ENCODE measurements around the gene GLYR1.

DNA sequence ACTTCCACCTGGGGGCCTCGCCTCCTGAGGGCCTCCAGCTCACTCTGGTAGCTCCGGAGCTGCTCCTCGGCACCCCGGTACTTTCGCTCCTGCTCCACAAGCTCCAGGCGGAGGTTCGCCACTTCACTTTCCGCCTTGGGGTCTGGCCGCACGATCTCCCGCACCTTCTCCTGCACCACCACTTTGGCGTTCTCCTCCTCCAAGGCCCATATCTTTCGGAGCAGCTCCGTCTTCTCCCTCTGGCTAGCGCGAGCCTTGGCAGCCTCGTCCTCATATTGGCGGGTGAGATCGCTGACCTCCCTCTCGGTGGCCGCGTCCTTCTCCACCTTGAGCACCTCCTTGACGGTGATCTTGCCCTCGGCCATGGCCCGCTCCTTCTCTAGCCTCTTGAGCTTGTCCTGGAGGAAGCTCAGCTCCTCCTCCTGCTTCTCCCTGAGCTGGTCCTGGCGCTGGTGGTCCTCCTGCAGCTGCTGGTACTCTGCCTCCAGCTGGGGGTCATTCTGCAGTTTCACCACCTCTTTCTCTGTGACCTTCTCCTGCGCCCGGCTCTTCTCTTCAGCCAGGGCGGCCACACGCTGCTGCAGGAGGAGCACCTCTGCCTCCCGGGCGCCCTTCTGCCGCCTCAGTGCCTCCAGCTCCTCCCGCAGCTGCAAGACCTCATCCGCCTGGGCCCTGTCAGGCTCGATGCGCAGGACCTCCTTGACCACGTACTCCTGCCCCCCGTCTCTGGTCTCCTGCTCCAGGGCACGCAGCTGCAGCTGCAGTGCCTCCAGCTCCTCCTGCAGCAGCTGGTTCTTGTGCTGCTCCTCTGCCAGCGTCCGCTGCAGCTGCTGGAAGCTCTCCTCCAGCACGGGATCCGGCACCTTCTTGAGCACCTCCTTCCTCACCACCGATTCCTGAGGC is 38.1 kb upstream of the GLYR1 start:
- TF ChIP-seq, protein P1, sequence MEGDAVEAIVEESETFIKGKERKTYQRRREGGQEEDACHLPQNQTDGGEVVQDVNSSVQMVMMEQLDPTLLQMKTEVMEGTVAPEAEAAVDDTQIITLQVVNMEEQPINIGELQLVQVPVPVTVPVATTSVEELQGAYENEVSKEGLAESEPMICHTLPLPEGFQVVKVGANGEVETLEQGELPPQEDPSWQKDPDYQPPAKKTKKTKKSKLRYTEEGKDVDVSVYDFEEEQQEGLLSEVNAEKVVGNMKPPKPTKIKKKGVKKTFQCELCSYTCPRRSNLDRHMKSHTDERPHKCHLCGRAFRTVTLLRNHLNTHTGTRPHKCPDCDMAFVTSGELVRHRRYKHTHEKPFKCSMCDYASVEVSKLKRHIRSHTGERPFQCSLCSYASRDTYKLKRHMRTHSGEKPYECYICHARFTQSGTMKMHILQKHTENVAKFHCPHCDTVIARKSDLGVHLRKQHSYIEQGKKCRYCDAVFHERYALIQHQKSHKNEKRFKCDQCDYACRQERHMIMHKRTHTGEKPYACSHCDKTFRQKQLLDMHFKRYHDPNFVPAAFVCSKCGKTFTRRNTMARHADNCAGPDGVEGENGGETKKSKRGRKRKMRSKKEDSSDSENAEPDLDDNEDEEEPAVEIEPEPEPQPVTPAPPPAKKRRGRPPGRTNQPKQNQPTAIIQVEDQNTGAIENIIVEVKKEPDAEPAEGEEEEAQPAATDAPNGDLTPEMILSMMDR (conservative IDR thresholded peaks at IDR 0.05; ENCODE audit: low read depth in 2 of 2) = no peak
- TF ChIP-seq POLR2AphosphoS5 (IDR thresholded peaks at IDR 0.05; ENCODE audit: low read depth) = no peak
- TF ChIP-seq STAT1 (IDR thresholded peaks at IDR 0.05; ENCODE audit: unreplicated experiment) = no peak
- TF ChIP-seq, protein P2, sequence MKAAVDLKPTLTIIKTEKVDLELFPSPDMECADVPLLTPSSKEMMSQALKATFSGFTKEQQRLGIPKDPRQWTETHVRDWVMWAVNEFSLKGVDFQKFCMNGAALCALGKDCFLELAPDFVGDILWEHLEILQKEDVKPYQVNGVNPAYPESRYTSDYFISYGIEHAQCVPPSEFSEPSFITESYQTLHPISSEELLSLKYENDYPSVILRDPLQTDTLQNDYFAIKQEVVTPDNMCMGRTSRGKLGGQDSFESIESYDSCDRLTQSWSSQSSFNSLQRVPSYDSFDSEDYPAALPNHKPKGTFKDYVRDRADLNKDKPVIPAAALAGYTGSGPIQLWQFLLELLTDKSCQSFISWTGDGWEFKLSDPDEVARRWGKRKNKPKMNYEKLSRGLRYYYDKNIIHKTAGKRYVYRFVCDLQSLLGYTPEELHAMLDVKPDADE (IDR thresholded peaks at IDR 0.05) = no peak
- no peak for TF ChIP-seq EZH2phosphoT487 (IDR thresholded peaks at IDR 0.05; ENCODE audit: unreplicated experiment)
- no peak for TF ChIP-seq CREB1 (CRISPR knock-in tag; IDR thresholded peaks at IDR 0.05; ENCODE audit: low read depth)
- TF ChIP-seq, protein P3, sequence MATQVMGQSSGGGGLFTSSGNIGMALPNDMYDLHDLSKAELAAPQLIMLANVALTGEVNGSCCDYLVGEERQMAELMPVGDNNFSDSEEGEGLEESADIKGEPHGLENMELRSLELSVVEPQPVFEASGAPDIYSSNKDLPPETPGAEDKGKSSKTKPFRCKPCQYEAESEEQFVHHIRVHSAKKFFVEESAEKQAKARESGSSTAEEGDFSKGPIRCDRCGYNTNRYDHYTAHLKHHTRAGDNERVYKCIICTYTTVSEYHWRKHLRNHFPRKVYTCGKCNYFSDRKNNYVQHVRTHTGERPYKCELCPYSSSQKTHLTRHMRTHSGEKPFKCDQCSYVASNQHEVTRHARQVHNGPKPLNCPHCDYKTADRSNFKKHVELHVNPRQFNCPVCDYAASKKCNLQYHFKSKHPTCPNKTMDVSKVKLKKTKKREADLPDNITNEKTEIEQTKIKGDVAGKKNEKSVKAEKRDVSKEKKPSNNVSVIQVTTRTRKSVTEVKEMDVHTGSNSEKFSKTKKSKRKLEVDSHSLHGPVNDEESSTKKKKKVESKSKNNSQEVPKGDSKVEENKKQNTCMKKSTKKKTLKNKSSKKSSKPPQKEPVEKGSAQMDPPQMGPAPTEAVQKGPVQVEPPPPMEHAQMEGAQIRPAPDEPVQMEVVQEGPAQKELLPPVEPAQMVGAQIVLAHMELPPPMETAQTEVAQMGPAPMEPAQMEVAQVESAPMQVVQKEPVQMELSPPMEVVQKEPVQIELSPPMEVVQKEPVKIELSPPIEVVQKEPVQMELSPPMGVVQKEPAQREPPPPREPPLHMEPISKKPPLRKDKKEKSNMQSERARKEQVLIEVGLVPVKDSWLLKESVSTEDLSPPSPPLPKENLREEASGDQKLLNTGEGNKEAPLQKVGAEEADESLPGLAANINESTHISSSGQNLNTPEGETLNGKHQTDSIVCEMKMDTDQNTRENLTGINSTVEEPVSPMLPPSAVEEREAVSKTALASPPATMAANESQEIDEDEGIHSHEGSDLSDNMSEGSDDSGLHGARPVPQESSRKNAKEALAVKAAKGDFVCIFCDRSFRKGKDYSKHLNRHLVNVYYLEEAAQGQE (IDR thresholded peaks at IDR 0.05; ENCODE audit: unreplicated experiment) = no peak
- no peak for TF ChIP-seq EZH2 (IDR thresholded peaks at IDR 0.05; ENCODE audit: low read depth, unreplicated experiment)
- TF ChIP-seq JUNB (IDR thresholded peaks at IDR 0.05; ENCODE audit: unreplicated experiment) = no peak

Data from GM23338 (cell line).